A673 (cell line): Measurements from ENCODE around the gene XAF1. TPM values are rescaled to one million over a fixed set of nuclear protein-coding genes. Genes with fewer than 3 reads are reported as not detected.
A peak's percentile ranks its signal among the peaks of the same experiment; 100 is the strongest.

Experiments used
- BruUV-seq: library from RNA; stranded (reverse); fragments of 400-500 nt; replicated peaks from 2 replicates; lab custom pipeline; 2021; lab: Mats Ljungman, UMichigan
- CTCF ChIA-PET: fragments of 300-600 bp; sonication (Branson Sonifier 250); formaldehyde crosslinking; loops from one replicate; lab custom pipeline; 2022; ENCODE audit warnings: antibody characterized with exemption; lab: Charles Lee
- POLR2A ChIA-PET: fragments of 300-600 bp; sonication (Branson Sonifier 250); formaldehyde crosslinking; loops from one replicate; lab custom pipeline; 2022; ENCODE audit warnings: antibody characterized with exemption; ENCODE audit not compliant: low non-redundant PET; lab: Charles Lee
- DNase-seq: peaks from one replicate; pipeline ENCODE4 v3.0.0-alpha.2; 2015; ENCODE audit warnings: low spot score
- H3K27ac ChIP-seq: fragments of 200-600 bp; sonication (generic); 2 replicates; pipeline ENCODE4 v1.5.1; 2016; ENCODE audit warnings: mixed run types, low read depth, mild to moderate bottlenecking, mixed read lengths, antibody characterized with exemption, low read length; ENCODE audit not compliant: poor library complexity, severe bottlenecking
- H3K27me3 ChIP-seq: fragments of 200-600 bp; sonication (generic); replicated peaks from 2 replicates; pipeline ENCODE4 v1.6.1; 2017; ENCODE audit warnings: mixed run types, low read depth, mild to moderate bottlenecking, mixed read lengths, antibody characterized with exemption, low read length; ENCODE audit not compliant: insufficient read depth, poor library complexity
- H3K36me3 ChIP-seq: fragments of 200-600 bp; sonication (generic); 2 replicates; pipeline ENCODE4 v1.6.1; 2016; ENCODE audit warnings: mixed run types, mild to moderate bottlenecking, mixed read lengths, antibody characterized with exemption, low read length; ENCODE audit not compliant: insufficient read depth, poor library complexity, severe bottlenecking
- H3K4me1 ChIP-seq: fragments of 200-600 bp; sonication (generic); 2 replicates; pipeline ENCODE4 v1.6.1; 2017; ENCODE audit warnings: mixed run types, mild to moderate bottlenecking, mixed read lengths, antibody characterized with exemption, low read length; ENCODE audit not compliant: insufficient read depth, poor library complexity, severe bottlenecking
- H3K4me3 ChIP-seq: fragments of 200-600 bp; sonication (generic); 2 replicates; pipeline ENCODE4 v1.5.1; 2016; ENCODE audit warnings: low read depth, mixed run types, mild to moderate bottlenecking, mixed read lengths, low read length; ENCODE audit not compliant: poor library complexity, severe bottlenecking
- H3K9me3 ChIP-seq: fragments of 200-600 bp; sonication (generic); 2 replicates; pipeline ENCODE4 v1.6.1; 2016; ENCODE audit warnings: mixed run types, low read depth, mild to moderate bottlenecking, mixed read lengths, antibody characterized with exemption, low read length; ENCODE audit not compliant: poor library complexity, severe bottlenecking
- EZH2 ChIP-seq: fragments of 200-600 bp; sonication (generic); IDR thresholded peaks from 2 replicates; pipeline ENCODE4 v1.6.1; 2017; ENCODE audit warnings: borderline replicate concordance, low read depth, mild to moderate bottlenecking, mixed read lengths, antibody characterized with exemption, low read length; ENCODE audit not compliant: poor library complexity, severe bottlenecking
- intact Hi-C: fragments of 100-400 bp; cut with micrococcal nuclease; formaldehyde crosslinking; loops from one replicate; pipeline ENCODE4 v1.10.0; 2022; ENCODE audit not compliant: unreplicated experiment
- total RNA-seq: library from RNA; stranded (reverse); gene quantifications from 2 replicates; pipeline ENCODE4 v1.2.3, GENCODE V29; 2021
- TF ChIP-seq, protein P1 (sequence below): fragments of 300-800, 200-600 bp; sonication (generic); conservative IDR thresholded peaks from 2 replicates; pipeline ENCODE4 v1.5.1; 2017; ENCODE audit warnings: low read depth, mild to moderate bottlenecking, antibody characterized with exemption, low read length, moderate library complexity, mixed read lengths

The XAF1 gene
- total RNA-seq, 1 experiment from 2014 or later, result not detected

DNA sequence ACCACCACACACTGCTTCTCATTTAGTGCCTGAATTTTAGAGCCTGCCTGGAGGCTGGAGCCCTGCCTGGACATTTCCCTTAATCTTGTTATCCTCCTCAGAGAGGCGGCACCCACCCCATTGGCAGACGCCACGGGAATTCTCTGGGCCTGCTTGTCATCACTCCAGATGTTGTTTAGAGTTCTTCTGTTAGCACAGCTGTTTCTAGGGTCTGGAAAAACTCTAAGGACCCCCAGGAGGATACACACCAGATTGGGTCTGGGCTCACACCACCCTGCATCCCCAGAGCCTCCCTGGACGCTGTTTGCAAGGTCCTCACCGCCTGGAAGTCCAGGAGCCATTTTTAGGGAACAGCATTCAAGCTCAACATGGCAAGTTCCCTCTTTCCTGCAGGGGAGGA, 565 bp upstream of the XAF1 start:
- Histone ChIP-seq H3K27me3 (no peaks in the 10 kb centered on the region), H3K4me3 (no peak overlapping the region), H3K9me3 (no peaks in the 10 kb centered on the region), H3K36me3 (no peaks in the 10 kb centered on the region), H3K4me1 (peaks cover 16% of the 10 kb centered on the region), H3K27ac (no peak overlapping the region)
- POLR2A ChIA-PET, result no interaction called here
- no TSS peak for BruUV-seq
- DNase-seq, result peak; percentile 33
- no peak for TF ChIP-seq EZH2
- TF ChIP-seq, protein P1, sequence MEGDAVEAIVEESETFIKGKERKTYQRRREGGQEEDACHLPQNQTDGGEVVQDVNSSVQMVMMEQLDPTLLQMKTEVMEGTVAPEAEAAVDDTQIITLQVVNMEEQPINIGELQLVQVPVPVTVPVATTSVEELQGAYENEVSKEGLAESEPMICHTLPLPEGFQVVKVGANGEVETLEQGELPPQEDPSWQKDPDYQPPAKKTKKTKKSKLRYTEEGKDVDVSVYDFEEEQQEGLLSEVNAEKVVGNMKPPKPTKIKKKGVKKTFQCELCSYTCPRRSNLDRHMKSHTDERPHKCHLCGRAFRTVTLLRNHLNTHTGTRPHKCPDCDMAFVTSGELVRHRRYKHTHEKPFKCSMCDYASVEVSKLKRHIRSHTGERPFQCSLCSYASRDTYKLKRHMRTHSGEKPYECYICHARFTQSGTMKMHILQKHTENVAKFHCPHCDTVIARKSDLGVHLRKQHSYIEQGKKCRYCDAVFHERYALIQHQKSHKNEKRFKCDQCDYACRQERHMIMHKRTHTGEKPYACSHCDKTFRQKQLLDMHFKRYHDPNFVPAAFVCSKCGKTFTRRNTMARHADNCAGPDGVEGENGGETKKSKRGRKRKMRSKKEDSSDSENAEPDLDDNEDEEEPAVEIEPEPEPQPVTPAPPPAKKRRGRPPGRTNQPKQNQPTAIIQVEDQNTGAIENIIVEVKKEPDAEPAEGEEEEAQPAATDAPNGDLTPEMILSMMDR, result no peak
- intact Hi-C loops, result no loop called here
- CTCF ChIA-PET, result no interaction called here

DNA sequence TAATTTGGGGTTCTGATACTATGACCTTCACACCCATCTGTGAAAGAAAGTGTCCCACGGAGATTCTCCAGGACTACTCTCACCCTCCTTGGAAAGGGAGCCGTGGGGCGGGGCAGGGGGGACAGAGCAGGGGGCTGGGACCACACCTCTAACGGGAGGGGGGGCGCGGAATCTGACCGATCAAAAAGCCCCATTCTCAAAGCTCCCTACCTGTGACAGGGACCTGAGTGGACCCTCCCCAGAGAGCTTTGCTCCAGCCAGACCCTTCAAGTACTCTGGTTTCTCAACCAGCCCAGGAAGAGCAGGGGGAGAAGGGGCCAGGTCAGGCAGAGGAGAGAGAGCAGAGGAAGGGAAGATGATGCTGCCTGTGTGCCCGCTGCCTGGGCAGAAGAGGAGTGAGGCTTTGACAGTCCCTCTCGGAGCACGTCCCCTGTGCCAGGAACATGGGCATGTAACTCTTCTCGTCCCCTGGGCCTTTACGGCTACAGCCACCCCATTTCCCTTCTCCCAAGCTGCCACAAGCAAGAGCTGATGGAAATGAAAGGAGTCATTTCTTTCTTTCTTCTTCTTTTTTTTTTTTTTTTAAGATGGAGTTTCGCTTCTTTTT, 682 bp downstream of the XAF1 start:
- DNase-seq, result no peak
- POLR2A ChIA-PET, result no interaction called here
- Histone ChIP-seq H3K27ac (no peak overlapping the region), H3K36me3 (no peaks in the 10 kb centered on the region), H3K4me3 (no peak overlapping the region), H3K9me3 (no peaks in the 10 kb centered on the region), H3K4me1 (peaks cover 16% of the 10 kb centered on the region), H3K27me3 (no peaks in the 10 kb centered on the region)
- intact Hi-C loops, result no loop called here
- TF ChIP-seq, protein P1, result no peak
- TF ChIP-seq EZH2, result no peak
- CTCF ChIA-PET, result no interaction called here
- BruUV-seq, result no TSS peak

DNA sequence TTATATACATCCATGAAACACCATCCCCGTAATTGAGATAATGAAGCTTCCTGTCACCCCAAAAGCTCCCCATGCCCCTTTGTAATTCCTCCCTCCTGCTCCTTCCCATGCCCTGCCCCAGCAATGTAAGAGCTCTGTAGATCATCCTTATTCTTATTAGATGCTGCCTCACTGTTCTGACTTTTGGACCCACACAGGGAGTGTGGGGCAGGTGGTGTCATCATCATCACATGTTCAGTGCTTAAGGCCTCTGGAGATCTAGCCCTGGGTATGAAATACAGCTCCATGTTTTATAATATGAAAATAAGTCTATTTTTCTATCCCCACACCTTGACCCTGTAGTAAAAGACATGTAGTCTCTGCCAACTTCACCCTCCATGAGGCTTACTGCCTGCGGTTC, 1.9 kb downstream of the XAF1 start:
- ChIA-PET POLR2A (interaction anchor here (1.0 kb wide), 1 partner anchor 33 kb away, joined by 3 read pairs; no protein-coding TSS in a partner anchor), CTCF (interaction anchor here (0.6 kb wide), 1 partner anchor 600 kb away, joined by 6 read pairs; no protein-coding TSS in a partner anchor)
- intact Hi-C loops, result no loop called here
- no TSS peak for BruUV-seq
- Histone ChIP-seq H3K9me3 (no peaks in the 10 kb centered on the region), H3K4me1 (peaks cover 8% of the 10 kb centered on the region), H3K4me3 (no peak overlapping the region), H3K27ac (no peak overlapping the region), H3K36me3 (no peaks in the 10 kb centered on the region), H3K27me3 (peaks cover 5% of the 10 kb centered on the region)
- DNase-seq, result no peak
- TF ChIP-seq EZH2, result no peak
- TF ChIP-seq, protein P1, result no peak
